GM10248 (cell line): ENCODE data around the gene CALML3.

Experiments
- CTCF ChIA-PET: fragments of 300-600 bp; sonication (Branson Sonifier 250); formaldehyde crosslinking; extraction: SDS; loops from one replicate; lab custom pipeline; 2021; ENCODE audit warnings: antibody characterized with exemption; lab: Yijun Ruan, JAX
- POLR2A ChIA-PET: fragments of 350-650 bp; sonication (Branson Sonifier 250); formaldehyde crosslinking; extraction: SDS; loops from one replicate; lab custom pipeline; 2020; ENCODE audit warnings: antibody characterized with exemption; lab: Yijun Ruan, JAX
- DNase-seq: peaks from one replicate; pipeline ENCODE4 v3.0.0; 2012; ENCODE audit errors: extremely low spot score
- CTCF ChIP-seq: IDR thresholded peaks from 2 replicates; pipeline ENCODE4 v1.5.1; 2012; ENCODE audit warnings: mild to moderate bottlenecking, low read depth; ENCODE audit errors: extremely low read depth, missing control alignments, control extremely low read depth

Gene CALML3

GRCh38 chr10:5545011-5545410, 20.2 kb downstream of the CALML3 start:
- POLR2A ChIA-PET = no interaction called here
- TF ChIP-seq CTCF = no peak
- CTCF ChIA-PET = interaction anchor here (1.5 kb wide), 1 partner anchor 13 kb away, joined by 3 read pairs; no protein-coding TSS in a partner anchor
- no peak for DNase-seq

DNA sequence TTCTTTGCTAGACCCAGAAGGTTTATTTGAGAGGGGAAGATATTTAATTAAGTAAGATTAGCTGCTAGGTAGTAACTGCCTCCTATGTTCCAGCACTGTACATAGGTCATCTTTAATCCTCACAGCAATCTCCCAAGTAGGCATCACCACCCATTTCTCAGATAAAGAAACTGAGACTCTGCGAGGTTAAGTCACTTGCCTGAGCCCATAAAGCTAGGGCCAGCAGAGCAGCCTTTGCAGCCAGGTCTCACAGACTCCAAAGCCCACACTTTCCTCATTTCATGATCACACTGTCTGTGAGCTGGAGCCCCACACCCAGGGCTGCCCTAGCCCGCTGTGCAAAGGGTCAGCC, 20.6 kb downstream of the CALML3 start:
- POLR2A ChIA-PET = no interaction called here
- no peak for TF ChIP-seq CTCF
- CTCF ChIA-PET = interaction anchor here (1.5 kb wide), 1 partner anchor 13 kb away, joined by 3 read pairs; no protein-coding TSS in a partner anchor
- no peak for DNase-seq

GRCh38 chr10:5545778-5546710, 21.3 kb downstream of the CALML3 start:
- DNase-seq = no peak
- POLR2A ChIA-PET = no interaction called here
- CTCF ChIA-PET = interaction anchor here (1.5 kb wide), 1 partner anchor 12 kb away, joined by 3 read pairs; no protein-coding TSS in a partner anchor
- no peak for TF ChIP-seq CTCF

DNA sequence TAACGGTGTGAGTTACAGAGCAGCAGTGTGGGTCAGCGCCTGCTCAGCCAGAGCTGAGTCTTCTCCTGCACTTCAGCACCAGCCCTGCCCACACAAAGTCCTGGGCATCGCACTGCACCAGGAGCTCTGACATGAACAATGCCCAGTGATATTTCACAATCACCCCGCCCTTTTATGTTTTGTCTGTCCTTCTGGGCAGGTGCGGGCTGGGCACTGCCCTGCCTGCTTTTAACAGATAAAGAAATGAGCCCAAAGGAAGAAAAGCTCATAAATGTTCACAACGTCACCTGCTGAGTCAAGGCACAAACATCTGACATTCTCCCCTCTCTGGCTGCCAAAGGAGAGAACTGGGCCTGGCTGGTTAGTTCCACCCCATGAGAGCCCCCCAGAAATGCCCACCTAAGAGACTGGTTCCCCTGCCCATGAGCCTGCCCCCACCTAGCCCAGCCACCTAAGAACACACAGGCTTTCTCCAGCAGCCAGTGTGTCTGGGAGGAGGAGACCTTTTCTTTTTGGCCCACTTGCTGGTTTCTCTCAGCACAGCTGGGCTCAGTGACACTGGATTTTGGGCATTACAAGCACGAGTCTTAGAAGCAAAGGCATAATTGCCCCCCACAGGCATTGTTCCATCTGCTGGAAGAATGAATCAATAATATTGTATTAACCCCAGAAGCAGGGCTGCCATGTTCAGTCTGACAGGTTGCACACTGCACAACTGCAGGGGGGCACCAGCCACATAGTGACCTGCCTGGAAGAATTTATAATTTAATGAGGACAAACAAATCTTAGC, 22.3 kb downstream of the CALML3 start:
- no peak for DNase-seq
- TF ChIP-seq CTCF = no peak
- CTCF ChIA-PET = interaction anchor here (0.5 kb wide), 1 partner anchor 1941 kb away, joined by 3 read pairs; no protein-coding TSS in a partner anchor
- POLR2A ChIA-PET = no interaction called here

DNA sequence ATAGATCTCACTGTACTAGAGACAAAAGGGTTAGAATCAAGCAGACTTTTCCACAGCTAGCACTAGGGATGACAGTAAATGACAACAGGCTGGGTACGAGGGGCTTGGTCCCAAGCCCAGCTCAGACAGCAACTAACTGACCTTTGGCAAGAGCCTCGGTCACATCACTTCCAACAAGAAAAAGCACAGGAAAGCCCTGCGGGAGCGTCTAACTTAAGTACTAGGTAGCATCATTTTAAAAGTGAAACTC, 22.8 kb downstream of the CALML3 start:
- TF ChIP-seq CTCF = no peak
- ChIA-PET POLR2A (no interaction called here), CTCF (interaction anchor here (0.5 kb wide), 1 partner anchor 1941 kb away, joined by 3 read pairs; no protein-coding TSS in a partner anchor)
- no peak for DNase-seq

- no peak for DNase-seq
- CTCF ChIA-PET = interaction anchor here (1.2 to 1.8 kb wide), 2 partner anchors 20 to 75 kb away, joined by 5 to 10 read pairs; no protein-coding TSS in a partner anchor
- POLR2A ChIA-PET = no interaction called here
- no peak for TF ChIP-seq CTCF
These were observed 23.3 kb downstream of the CALML3 start for GRCh38 chr10:5547931-5548660.
